ENCODE measurements around the gene KIAA1217.
A peak's percentile ranks its signal among the peaks of the same experiment; 100 is the strongest.
"Not testable (repeated sequence)": the region's sequence is repeated elsewhere in the genome, so short reads cannot be mapped to it uniquely, and the experiment has no call there.

KIAA1217 gene

DNA sequence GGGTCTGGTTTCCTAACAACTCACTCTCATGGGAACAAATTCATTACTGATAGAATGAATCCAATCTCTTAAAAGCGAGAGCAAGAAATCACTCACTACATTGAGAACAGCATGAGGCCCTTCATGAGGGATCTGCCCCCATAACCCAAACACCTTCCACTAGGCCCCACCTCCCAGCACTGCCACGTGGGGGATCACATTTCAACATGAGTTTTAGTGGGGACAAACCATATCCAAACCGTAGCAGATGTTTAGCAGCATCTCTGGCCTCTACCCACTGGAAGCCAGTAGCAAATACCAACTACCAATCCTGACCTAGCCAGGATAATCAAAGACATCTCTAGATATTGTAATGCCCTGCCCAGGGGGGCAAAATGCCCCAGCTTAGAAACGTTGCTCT is 270.9 kb downstream of the KIAA1217 start:
- TF ChIP-seq, protein P1, sequence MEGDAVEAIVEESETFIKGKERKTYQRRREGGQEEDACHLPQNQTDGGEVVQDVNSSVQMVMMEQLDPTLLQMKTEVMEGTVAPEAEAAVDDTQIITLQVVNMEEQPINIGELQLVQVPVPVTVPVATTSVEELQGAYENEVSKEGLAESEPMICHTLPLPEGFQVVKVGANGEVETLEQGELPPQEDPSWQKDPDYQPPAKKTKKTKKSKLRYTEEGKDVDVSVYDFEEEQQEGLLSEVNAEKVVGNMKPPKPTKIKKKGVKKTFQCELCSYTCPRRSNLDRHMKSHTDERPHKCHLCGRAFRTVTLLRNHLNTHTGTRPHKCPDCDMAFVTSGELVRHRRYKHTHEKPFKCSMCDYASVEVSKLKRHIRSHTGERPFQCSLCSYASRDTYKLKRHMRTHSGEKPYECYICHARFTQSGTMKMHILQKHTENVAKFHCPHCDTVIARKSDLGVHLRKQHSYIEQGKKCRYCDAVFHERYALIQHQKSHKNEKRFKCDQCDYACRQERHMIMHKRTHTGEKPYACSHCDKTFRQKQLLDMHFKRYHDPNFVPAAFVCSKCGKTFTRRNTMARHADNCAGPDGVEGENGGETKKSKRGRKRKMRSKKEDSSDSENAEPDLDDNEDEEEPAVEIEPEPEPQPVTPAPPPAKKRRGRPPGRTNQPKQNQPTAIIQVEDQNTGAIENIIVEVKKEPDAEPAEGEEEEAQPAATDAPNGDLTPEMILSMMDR (IDR thresholded peaks at IDR 0.05; ENCODE audit: low read depth, low read length, missing control alignments): no peak
- no peak for DNase-seq (ENCODE audit: extremely low read depth, low read depth)
- no peak overlapping the region for H3K4me3 ChIP-seq (replicated peaks; ENCODE audit: low read depth, low read length)

DNA sequence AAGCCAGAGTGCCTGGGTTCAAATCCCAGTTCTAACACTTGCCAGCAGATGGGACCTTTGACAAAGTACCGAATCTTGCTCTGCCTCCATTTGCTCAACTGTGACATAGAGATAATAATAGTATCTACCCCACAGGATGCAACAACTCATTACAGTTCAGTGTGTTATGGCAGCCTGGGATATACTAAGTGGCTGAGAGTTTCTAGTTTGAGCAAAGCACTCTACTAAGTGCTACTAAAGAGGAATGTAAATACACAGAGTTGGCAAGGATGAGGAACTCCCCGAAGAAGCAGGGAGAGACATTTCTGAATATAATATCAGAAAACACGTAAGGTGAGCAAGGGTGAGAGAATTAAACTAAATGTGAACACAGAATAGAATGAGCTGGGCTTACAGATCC is 271.5 kb downstream of the KIAA1217 start:
- TF ChIP-seq, protein P1 (IDR thresholded peaks at IDR 0.05; ENCODE audit: low read depth, low read length, missing control alignments): no peak
- no peak for DNase-seq (ENCODE audit: extremely low read depth, low read depth)
- H3K4me3 ChIP-seq (replicated peaks; ENCODE audit: low read depth, low read length): no peak overlapping the region

DNA sequence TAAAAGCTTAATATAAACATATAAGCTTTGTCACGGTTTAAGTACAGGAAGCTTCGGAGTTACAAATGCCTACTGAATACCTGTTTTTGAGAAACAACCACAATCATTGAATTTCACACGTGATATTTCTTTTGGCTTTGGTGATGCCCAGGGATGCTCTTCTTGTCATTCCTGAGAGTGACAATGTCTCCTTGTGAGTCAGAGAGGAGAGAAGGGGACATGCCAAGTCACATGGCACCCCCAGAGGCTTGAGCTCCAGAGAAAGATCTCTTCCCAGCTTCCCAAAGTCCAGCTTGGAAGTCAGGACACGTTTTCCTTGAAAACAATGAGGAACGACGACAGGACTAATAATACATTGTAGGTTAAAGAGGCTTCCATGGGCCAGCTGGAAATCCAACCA is 272.3 kb downstream of the KIAA1217 start:
- DNase-seq (ENCODE audit: extremely low read depth, low read depth): no peak
- TF ChIP-seq, protein P1 (IDR thresholded peaks at IDR 0.05; ENCODE audit: low read depth, low read length, missing control alignments): no peak
- H3K4me3 ChIP-seq (replicated peaks; ENCODE audit: low read depth, low read length): no peak overlapping the region

DNA sequence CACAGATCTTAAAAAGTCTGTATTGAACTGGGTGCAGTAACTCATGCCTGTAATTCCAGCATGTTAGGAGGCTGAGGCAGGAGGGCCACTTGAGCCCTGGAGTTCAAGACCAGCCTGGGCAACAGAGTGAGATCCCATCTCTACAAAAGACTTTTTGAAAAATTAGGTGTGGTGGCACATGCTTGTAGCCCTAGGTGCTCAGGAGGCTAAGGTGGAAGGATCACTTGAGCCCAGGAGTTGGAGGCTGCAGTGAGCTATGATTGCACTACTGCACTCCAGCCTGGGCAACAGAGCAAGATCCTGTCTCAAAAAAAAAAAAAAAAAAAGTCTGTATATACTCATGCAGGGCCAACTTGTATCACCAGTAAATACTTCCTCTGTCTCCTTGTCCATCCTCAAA is 273.8 kb downstream of the KIAA1217 start:
- not testable (repeated sequence) for H3K4me3 ChIP-seq (replicated peaks; ENCODE audit: low read depth, low read length); DNase-seq (ENCODE audit: extremely low read depth, low read depth)

DNA sequence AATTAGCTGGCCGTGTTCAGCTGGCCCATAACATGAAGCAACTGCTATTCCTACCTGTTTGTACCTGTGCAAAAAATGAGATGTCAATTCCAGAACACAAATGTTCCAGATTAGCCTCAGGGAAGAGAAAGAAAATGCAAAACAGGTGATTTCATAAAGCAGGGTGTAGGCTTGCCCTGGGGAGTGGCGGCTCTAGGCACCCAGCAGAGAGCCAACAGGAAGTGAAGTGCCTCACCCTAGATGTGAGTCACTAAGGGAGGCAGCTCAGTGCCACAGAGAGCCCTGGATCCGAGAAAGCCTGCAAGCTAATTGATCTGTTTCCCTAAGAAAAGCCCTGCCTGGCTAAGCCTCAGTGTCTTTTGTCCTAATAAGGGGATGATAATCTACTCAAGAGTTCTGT is 274.8 kb downstream of the KIAA1217 start:
- H3K4me3 ChIP-seq (replicated peaks; ENCODE audit: low read depth, low read length): no peak overlapping the region
- peak; percentile 37 for DNase-seq (ENCODE audit: extremely low read depth, low read depth)
- TF ChIP-seq, protein P1 (IDR thresholded peaks at IDR 0.05; ENCODE audit: low read depth, low read length, missing control alignments): no peak

DNA sequence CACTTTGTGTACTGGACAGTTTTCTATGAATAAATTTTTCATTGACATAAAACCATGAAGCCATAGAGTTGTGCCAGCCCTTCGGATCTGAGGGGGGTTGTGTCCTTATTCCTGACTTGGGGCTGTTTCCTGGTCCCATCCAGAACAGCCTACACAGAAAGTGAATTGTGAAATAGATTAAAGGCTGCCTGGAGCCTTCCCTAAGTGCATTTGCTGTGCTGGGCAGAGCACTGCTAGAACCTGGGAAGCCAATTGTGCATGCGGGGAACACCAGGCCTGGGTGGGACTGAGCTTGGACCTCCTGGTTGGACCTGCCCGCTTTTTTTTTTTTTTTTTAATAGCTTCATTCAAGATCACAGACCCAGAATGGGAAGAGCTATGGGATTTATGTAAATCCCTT is 275.8 kb downstream of the KIAA1217 start:
- no peak overlapping the region for H3K4me3 ChIP-seq (replicated peaks; ENCODE audit: low read depth, low read length)
- TF ChIP-seq, protein P1 (IDR thresholded peaks at IDR 0.05; ENCODE audit: low read depth, low read length, missing control alignments): no peak
- no peak for DNase-seq (ENCODE audit: extremely low read depth, low read depth)

DNA sequence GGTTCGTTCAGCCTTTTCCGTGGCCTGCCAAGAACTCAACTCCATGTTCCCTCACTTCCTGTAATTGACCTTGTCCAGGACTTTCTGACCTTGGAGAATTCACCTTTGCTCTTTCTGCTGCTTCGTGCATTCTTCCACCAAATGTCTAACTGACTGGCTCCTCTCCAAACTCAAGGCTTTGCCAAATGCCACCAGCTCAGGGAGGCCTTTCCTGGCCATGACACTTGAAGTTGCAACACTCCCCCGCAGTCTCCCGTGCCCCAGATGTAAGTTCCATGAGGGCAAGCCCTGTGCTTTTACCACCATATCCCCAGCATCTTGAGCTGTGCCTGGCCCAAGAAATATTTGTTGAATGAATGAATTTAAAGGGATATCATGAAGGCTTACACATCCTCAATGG is 276.4 kb downstream of the KIAA1217 start:
- H3K4me3 ChIP-seq (replicated peaks; ENCODE audit: low read depth, low read length): no peak overlapping the region
- DNase-seq (ENCODE audit: extremely low read depth, low read depth): no peak
- TF ChIP-seq, protein P1 (IDR thresholded peaks at IDR 0.05; ENCODE audit: low read depth, low read length, missing control alignments): no peak

Data from HFF-Myc (cell line).